Gastrocnemius medialis (tissue), 4 donors: ENCODE results near the gene RNMT.

Source experiments
- POLR2A ChIP-seq, 2 donors: fragments of 450-650 bp; IDR thresholded peaks; one replicate each; pipeline ENCODE4 v1.6.1; 2017; ENCODE audit warnings: antibody characterized with exemption in 2 of 2, mild to moderate bottlenecking in 2 of 2, moderate library complexity in 2 of 2
- TF ChIP-seq, protein P1 (sequence below), 5 experiments: fragments of 450-650 bp in 3 of 5; fragments of 200-600 bp in 2 of 5; sonication (generic) in 2 of 5; IDR thresholded peaks in 4 of 5; conservative IDR thresholded peaks in 1 of 5; 1 replicate in 4 of 5; 2 replicates in 1 of 5; pipeline ENCODE4 v1.5.1; 2016 to 2019; ENCODE audit warnings: antibody characterized with exemption in 5 of 5, mild to moderate bottlenecking in 3 of 5, moderate library complexity in 3 of 5

DNA sequence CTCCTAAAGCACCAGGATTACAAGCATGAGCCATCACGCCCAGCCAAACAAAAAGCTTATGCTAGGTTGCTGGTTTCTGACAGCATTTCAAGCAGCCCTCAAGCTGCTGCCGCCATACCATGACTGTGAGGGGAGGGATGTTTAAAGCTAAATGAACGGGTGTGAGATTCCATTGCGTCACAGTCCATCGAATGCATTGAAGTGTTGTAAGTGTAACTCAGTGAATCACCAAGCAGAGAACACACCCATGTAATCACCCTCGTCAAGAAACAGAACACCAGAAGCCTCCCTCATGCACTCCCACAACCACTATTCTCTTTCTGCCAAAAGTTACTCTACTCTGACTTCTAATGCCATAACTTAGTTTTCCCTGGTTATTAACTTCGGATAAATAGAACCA is 64.7 kb downstream of the RNMT start:
- TF ChIP-seq, protein P1, sequence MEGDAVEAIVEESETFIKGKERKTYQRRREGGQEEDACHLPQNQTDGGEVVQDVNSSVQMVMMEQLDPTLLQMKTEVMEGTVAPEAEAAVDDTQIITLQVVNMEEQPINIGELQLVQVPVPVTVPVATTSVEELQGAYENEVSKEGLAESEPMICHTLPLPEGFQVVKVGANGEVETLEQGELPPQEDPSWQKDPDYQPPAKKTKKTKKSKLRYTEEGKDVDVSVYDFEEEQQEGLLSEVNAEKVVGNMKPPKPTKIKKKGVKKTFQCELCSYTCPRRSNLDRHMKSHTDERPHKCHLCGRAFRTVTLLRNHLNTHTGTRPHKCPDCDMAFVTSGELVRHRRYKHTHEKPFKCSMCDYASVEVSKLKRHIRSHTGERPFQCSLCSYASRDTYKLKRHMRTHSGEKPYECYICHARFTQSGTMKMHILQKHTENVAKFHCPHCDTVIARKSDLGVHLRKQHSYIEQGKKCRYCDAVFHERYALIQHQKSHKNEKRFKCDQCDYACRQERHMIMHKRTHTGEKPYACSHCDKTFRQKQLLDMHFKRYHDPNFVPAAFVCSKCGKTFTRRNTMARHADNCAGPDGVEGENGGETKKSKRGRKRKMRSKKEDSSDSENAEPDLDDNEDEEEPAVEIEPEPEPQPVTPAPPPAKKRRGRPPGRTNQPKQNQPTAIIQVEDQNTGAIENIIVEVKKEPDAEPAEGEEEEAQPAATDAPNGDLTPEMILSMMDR (IDR thresholded peaks at IDR 0.05 in 4 of 5, conservative IDR thresholded peaks at IDR 0.05 in 1 of 5), result no peak
- no peak for TF ChIP-seq POLR2A (IDR thresholded peaks at IDR 0.05)
